ENCODE results near the gene PTGR3. TPM values are rescaled to one million over a fixed set of nuclear protein-coding genes. Genes with fewer than 3 reads are reported as not detected.

Gene PTGR3
- total and polyA plus RNA-seq, 2 of the 8 experiments (the other 6 are each of a cell fraction or from before 2014, with no cell fraction given): 2.0 to 3.6 TPM

DNA sequence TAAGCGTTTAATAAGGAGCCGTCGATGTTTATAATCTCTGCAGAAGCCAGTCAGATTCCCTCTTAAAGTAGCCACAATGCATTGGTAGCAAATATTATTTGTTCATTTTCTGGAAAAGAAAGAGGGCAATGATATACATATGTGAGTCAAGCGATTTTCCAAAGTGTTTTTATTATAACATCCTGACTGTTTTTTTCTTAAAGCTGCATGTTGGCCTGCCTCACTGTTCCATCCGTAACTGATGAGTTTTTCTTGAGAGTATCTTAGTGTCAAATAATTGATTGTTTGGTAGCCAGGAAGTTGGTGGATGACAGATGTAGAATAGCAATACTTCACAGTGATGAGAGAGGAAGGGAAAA, 5.4 kb upstream of the PTGR3 start (continued):
- TF ChIP-seq, protein P1, sequence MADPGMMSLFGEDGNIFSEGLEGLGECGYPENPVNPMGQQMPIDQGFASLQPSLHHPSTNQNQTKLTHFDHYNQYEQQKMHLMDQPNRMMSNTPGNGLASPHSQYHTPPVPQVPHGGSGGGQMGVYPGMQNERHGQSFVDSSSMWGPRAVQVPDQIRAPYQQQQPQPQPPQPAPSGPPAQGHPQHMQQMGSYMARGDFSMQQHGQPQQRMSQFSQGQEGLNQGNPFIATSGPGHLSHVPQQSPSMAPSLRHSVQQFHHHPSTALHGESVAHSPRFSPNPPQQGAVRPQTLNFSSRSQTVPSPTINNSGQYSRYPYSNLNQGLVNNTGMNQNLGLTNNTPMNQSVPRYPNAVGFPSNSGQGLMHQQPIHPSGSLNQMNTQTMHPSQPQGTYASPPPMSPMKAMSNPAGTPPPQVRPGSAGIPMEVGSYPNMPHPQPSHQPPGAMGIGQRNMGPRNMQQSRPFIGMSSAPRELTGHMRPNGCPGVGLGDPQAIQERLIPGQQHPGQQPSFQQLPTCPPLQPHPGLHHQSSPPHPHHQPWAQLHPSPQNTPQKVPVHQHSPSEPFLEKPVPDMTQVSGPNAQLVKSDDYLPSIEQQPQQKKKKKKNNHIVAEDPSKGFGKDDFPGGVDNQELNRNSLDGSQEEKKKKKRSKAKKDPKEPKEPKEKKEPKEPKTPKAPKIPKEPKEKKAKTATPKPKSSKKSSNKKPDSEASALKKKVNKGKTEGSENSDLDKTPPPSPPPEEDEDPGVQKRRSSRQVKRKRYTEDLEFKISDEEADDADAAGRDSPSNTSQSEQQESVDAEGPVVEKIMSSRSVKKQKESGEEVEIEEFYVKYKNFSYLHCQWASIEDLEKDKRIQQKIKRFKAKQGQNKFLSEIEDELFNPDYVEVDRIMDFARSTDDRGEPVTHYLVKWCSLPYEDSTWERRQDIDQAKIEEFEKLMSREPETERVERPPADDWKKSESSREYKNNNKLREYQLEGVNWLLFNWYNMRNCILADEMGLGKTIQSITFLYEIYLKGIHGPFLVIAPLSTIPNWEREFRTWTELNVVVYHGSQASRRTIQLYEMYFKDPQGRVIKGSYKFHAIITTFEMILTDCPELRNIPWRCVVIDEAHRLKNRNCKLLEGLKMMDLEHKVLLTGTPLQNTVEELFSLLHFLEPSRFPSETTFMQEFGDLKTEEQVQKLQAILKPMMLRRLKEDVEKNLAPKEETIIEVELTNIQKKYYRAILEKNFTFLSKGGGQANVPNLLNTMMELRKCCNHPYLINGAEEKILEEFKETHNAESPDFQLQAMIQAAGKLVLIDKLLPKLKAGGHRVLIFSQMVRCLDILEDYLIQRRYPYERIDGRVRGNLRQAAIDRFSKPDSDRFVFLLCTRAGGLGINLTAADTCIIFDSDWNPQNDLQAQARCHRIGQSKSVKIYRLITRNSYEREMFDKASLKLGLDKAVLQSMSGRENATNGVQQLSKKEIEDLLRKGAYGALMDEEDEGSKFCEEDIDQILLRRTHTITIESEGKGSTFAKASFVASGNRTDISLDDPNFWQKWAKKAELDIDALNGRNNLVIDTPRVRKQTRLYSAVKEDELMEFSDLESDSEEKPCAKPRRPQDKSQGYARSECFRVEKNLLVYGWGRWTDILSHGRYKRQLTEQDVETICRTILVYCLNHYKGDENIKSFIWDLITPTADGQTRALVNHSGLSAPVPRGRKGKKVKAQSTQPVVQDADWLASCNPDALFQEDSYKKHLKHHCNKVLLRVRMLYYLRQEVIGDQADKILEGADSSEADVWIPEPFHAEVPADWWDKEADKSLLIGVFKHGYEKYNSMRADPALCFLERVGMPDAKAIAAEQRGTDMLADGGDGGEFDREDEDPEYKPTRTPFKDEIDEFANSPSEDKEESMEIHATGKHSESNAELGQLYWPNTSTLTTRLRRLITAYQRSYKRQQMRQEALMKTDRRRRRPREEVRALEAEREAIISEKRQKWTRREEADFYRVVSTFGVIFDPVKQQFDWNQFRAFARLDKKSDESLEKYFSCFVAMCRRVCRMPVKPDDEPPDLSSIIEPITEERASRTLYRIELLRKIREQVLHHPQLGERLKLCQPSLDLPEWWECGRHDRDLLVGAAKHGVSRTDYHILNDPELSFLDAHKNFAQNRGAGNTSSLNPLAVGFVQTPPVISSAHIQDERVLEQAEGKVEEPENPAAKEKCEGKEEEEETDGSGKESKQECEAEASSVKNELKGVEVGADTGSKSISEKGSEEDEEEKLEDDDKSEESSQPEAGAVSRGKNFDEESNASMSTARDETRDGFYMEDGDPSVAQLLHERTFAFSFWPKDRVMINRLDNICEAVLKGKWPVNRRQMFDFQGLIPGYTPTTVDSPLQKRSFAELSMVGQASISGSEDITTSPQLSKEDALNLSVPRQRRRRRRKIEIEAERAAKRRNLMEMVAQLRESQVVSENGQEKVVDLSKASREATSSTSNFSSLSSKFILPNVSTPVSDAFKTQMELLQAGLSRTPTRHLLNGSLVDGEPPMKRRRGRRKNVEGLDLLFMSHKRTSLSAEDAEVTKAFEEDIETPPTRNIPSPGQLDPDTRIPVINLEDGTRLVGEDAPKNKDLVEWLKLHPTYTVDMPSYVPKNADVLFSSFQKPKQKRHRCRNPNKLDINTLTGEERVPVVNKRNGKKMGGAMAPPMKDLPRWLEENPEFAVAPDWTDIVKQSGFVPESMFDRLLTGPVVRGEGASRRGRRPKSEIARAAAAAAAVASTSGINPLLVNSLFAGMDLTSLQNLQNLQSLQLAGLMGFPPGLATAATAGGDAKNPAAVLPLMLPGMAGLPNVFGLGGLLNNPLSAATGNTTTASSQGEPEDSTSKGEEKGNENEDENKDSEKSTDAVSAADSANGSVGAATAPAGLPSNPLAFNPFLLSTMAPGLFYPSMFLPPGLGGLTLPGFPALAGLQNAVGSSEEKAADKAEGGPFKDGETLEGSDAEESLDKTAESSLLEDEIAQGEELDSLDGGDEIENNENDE (IDR thresholded peaks at IDR 0.05; ENCODE audit: insufficient replicate concordance, low read length): no peak
- TF ChIP-seq ASH2L (IDR thresholded peaks at IDR 0.05; ENCODE audit: low read length) (no peak), SRF (IDR thresholded peaks at IDR 0.05; ENCODE audit: low read depth, low read length) (no peak), POLR2AphosphoS5 (IDR thresholded peaks at IDR 0.05; ENCODE audit: low read depth, low read length) (no peak), TBP (IDR thresholded peaks at IDR 0.05; ENCODE audit: low read depth, low read length) (no peak), RNF2 (IDR thresholded peaks at IDR 0.05; ENCODE audit: borderline replicate concordance, low read depth, low read length, missing control alignments, poor library complexity, severe bottlenecking) (no peak), TAF7 (optimal IDR thresholded peaks at IDR 0.05; ENCODE audit: borderline replicate concordance, low read depth, low read length) (no peak)

Data from H1 (cell line).